Measurements from ENCODE around the gene ZNF792.
"Not testable (repeated sequence)": the region's sequence is repeated elsewhere in the genome, so short reads cannot be mapped to it uniquely, and the experiment has no call there.

Gene ZNF792

GRCh38 chr19:34963573-34964406 is at the start of gene ZNF792:
Gene ZNF792 (minus strand): TSS chr19:34964229. CDS start chr19:34963662, 567 bp downstream.
- no peak for DNase-seq

GRCh38 chr19:35013041-35013819 is 49.2 kb upstream of the ZNF792 start:
- no peak for DNase-seq

GRCh38 chr19:35011737-35012682 is 48.0 kb upstream of the ZNF792 start:
- no peak for DNase-seq

DNA sequence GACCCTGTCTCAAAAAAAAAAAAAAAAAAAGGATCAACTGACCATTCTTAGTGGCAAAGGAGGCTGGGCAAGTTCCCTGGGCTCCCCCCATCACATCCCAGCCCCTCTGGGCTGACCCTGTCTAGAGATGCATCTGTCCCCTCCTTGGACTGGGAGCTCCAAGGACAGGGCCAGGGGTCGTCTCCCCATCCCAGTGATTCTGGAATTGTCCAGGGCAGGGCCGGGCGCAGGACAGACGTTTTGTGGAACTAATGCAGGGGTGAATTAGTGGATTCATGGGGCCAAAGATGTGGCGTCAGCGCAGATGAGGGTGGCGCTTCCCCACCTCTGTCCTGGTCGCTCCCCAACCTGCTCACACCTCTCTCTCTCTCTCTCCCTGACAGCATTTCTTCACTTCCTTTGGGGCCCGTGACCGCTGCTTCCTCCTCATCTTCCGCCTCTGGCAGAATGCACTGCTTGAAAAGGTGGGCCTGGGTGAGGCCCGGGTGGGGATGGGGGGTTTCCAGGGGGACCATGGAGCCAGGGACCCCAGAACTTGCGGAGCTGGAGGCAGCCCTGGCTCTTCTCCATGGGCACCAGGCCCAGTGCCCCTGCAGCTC is 47.2 kb upstream of the ZNF792 start:
- DNase-seq: no peak

GRCh38 chr19:35009424-35010415 is 45.7 kb upstream of the ZNF792 start:
- DNase-seq: no peak

- DNase-seq: no peak
Observed at GRCh38 chr19:35008891-35009341, 44.9 kb upstream of the ZNF792 start.

GRCh38 chr19:35007427-35007826 is 43.4 kb upstream of the ZNF792 start:
- not testable (repeated sequence) for DNase-seq

DNA sequence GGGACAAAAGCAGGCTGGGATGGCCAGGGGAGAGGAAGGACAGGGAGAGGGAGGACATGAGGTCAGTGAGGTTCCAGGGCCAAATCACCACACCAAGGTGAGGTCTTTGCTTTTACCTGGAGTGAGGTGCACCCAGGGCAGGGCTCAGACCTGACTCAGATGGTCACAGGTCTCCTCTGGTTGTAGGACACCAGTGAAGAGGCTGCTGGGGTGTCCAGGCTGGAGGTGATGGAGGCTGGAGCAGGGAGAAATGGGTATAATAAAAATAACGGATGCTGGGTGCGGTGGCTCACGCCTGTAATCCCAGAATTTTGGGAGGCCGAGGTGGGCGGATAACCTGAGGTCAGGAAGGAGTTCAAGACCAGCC is 43.0 kb upstream of the ZNF792 start:
- no peak for DNase-seq

- no peak for DNase-seq
Observed at GRCh38 chr19:35006342-35006998, 42.4 kb upstream of the ZNF792 start.

- DNase-seq: not testable (repeated sequence)
Observed at GRCh38 chr19:35006007-35006341, 41.9 kb upstream of the ZNF792 start.

- no peak for DNase-seq
Observed at GRCh38 chr19:35005256-35005977, 41.4 kb upstream of the ZNF792 start.

DNA sequence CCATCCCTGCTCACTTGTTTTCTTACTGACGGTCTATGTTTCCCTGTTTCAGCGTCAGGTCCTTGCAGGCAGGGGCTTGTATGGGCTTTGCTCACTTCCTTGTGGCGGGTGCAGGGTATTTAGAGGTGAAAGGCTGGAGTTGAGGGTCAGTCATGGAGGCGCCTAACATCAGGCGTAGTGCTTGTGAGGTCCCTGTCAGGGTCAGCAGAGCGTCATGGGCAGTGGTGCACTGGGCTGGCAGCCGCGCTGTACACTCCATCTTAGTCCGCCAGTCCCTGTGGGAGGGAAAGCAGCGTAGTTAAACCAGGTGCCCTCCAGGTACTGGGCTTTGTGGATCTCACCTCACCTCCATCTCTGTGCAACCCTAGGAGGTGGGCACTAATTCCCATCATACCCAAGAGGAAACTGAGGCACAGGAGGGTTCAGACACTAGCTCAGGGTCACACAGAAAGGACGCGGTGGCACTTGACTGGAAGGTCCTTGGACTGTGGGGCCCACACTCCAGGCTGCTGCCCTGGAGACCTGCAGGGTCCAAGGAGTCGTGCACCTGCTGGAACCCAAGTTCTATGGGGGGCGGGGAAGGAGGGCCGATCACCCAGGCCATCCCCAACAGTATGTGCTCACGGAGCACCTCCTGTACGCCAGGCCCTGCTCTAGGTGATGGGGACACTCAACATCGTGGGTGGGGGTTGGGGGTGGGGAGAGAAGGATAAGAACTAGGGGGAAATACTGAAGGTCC is 40.7 kb upstream of the ZNF792 start:
- DNase-seq: no peak

- no peak for DNase-seq
Observed at GRCh38 chr19:35002037-35002535, 38.1 kb upstream of the ZNF792 start.

DNA sequence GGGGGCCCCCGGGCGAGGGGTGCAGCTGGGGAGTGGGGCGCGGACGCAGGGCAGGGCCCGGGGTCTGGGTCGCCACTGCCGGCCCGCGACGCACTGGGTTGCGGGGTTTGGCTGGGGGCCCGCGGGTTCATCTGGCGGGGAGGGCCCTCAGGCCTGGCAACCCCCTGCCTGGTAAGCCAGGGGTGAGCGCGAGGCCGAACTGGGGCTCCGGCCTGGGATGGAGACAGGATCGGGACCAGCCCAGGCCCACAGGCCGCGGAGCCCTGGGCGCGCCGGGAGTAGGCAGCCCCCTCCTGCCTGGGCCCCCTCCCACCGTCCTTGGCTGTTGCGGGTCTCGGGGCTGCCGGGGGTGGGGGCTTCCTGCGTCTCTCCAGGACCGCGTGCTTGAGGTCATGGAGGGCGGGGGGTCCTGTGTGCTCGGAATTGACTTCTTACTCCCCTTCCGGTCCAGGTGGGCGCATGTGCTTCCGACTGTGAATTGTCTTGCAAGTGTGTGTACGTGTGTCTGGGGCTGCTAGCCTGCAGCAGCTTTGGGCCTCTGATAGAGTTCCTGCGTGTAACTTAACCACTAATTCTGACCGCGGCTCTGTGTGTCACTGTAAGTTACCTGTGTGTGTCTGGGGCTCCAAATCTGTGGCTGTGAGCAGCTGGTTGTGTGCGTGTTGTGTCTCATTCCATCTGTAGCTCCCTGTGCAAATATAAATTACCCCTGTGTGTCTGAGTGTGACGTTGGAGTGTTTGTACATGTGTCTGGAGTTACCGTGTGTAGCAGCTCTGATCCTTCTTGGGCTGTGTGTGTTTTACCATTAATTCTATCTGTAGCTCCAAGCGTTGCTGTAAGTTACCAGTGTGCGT is 36.8 kb upstream of the ZNF792 start:
- peak; percentile 50 for DNase-seq

DNA sequence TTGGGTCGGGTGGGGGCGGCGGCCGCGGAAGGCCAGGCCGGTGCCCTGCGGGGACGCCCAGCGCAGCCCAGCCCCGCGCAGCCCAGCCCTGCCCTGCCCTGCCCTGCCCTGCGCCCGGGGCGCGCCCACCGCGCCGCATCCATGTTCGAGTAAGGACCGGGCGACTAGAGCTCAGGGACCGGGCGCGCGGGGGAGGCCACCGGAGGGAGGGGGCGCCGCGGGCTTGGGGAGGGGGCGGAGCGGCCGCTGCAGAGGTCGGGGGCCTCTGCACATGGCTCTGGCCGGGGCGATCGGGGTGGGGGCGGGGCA is 36.3 kb upstream of the ZNF792 start:
- DNase-seq: no peak

- DNase-seq: peak; percentile 28
Observed at GRCh38 chr19:34999498-35000337, 35.7 kb upstream of the ZNF792 start, which contains the start of gene GRAMD1A. Gene GRAMD1A (plus strand): TSS chr19:35000323. CDS start chr19:35000479, 156 bp downstream.

Measured in GF-D8 (cell line).